ENCODE results near the gene ID3.
A peak's percentile ranks its signal among the peaks of the same experiment; 100 is the strongest.
"Not testable (repeated sequence)": the region's sequence is repeated elsewhere in the genome, so short reads cannot be mapped to it uniquely, and the experiment has no call there.

The ID3 gene

DNA sequence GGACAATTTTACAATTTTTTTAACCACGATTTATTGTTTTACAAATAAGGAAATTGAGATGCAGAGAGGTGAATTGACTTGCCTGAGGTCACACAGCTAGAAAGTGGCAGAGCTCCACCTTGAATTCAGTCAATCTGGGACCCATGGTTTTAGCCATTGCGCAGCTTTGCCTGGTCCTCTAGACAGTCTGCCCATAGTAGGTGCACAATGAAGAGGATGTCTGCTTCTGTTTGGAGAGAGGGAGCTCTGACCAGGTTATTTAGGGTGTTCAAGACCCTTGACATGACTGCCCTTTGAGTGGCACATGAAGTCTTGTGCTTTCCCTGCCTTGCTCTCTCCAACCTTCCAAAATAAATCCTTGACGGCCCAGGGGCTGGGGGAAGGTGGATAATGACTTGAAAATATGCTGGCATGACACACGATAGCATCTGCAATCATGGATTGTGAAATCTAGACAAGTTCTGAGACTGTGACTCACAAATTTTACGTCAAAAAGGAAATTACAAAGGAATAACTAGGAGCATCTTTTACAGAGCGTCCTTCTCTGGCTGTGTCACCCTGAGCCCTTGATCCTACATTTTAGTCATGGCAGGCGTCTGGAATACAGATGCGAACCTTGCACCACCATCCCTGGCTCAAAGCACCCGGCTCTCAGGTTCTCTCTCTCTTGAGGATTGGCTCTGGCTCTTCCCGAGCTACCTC, 26.2 kb upstream of the ID3 start:
- no peak overlapping the region for H3K27ac ChIP-seq (ENCODE audit: low read length)
- H3K4me3 ChIP-seq (ENCODE audit: low read length in 2 of 2) = no peak overlapping the region
- no peaks in the 10 kb centered on the region for H3K27me3 ChIP-seq (ENCODE audit: control insufficient read depth in 1 of 2, insufficient read depth in 2 of 2, low read length in 2 of 2)

DNA sequence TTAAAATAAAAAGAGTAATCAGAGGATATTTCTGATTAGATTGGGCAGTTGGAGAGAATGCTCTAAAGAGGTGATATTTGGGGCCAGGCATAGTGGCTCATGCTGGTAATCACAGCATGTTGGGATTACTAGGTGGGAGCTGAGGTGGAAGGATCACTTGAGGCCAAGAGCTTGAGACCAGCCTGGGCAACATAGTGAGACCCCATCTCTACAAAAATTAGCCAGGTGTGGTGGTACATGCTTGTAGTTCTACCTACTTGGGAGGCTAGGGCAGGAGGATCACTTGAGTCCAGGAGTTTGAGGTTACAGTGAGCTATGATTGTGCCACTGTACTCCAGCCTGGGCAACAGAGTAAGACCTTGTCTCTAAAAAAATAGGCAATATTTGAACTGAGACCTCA, 24.4 kb upstream of the ID3 start:
- not testable (repeated sequence) for H3K27me3 ChIP-seq (ENCODE audit: control insufficient read depth in 1 of 2, insufficient read depth in 2 of 2, low read length in 2 of 2); H3K9ac ChIP-seq (ENCODE audit: low read length in 2 of 2); H3K4me1 ChIP-seq (ENCODE audit: control insufficient read depth, insufficient read depth, low read length); H3K4me3 ChIP-seq (ENCODE audit: low read length in 2 of 2); H3K27ac ChIP-seq (ENCODE audit: low read length); H3K36me3 ChIP-seq (ENCODE audit: control insufficient read depth in 2 of 2, insufficient read depth in 2 of 2, low read length in 2 of 2); H3K9me3 ChIP-seq (ENCODE audit: control insufficient read depth in 2 of 2, low read length in 2 of 2)

More for the DNA sequence above, 26.2 kb upstream of the ID3 start:
- H3K36me3 ChIP-seq (ENCODE audit: control insufficient read depth in 2 of 2, insufficient read depth in 2 of 2, low read length in 2 of 2) = no peaks in the 10 kb centered on the region
- no peak overlapping the region for H3K9ac ChIP-seq (ENCODE audit: low read length in 2 of 2)
- H3K9me3 ChIP-seq (ENCODE audit: control insufficient read depth in 2 of 2, low read length in 2 of 2) = no peaks in the 10 kb centered on the region
- peaks cover 3% of the 10 kb centered on the region for H3K4me1 ChIP-seq (ENCODE audit: control insufficient read depth, insufficient read depth, low read length)

DNA sequence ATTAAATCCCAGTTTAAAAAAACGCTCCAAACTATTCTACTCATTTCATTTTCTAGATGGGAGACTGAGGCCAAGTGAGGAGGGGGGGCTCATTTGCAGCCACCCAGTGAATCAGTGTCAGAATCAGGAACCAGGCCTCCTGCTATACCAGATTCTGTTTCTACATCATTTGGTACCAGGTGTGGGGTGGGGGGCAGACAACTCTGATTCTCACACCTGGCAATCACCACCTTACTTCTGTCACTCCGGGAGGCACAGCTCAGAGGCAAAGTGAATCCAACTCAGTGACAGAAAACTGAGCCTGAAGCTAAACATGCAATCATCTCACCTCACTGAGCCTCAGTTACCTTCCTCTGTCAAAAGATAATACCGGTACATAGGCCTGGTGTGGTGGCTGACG, 23.5 kb upstream of the ID3 start:
- Histone ChIP-seq H3K27me3 (ENCODE audit: control insufficient read depth in 1 of 2, insufficient read depth in 2 of 2, low read length in 2 of 2) (no peaks in the 10 kb centered on the region), H3K36me3 (ENCODE audit: control insufficient read depth in 2 of 2, insufficient read depth in 2 of 2, low read length in 2 of 2) (no peaks in the 10 kb centered on the region), H3K9ac (ENCODE audit: low read length in 2 of 2) (no peak overlapping the region), H3K9me3 (ENCODE audit: control insufficient read depth in 2 of 2, low read length in 2 of 2) (no peaks in the 10 kb centered on the region), H3K27ac (ENCODE audit: low read length) (no peak overlapping the region), H3K4me3 (ENCODE audit: low read length in 2 of 2) (no peak overlapping the region), H3K4me1 (ENCODE audit: control insufficient read depth, insufficient read depth, low read length) (peaks cover 10% of the 10 kb centered on the region)

DNA sequence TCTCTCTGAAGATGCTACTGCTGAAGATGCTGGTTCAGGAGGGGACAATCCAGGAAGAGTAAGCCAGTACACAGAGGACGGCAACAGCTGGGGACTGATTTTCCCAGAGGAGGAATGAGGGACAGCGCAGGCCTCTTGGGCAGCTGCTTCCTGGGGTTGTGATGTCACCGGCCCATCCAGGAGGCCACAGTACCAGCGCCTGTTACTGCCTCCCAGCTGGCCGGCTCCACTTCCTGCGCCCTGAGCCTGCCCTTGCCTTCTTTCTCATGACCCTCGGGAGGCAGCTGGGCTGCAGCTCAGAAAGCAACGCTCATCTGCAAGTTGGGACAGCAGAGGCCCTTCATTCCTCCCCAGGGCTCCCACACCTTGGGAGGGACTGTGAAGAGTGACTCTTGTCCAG, 21.9 kb upstream of the ID3 start:
- H3K4me3 ChIP-seq (ENCODE audit: low read length in 2 of 2) = no peak overlapping the region
- no peak overlapping the region for H3K27ac ChIP-seq (ENCODE audit: low read length)
- no peaks in the 10 kb centered on the region for H3K27me3 ChIP-seq (ENCODE audit: control insufficient read depth in 1 of 2, insufficient read depth in 2 of 2, low read length in 2 of 2)
- H3K36me3 ChIP-seq (ENCODE audit: control insufficient read depth in 2 of 2, insufficient read depth in 2 of 2, low read length in 2 of 2) = no peaks in the 10 kb centered on the region
- H3K9me3 ChIP-seq (ENCODE audit: control insufficient read depth in 2 of 2, low read length in 2 of 2) = no peaks in the 10 kb centered on the region
- H3K9ac ChIP-seq (ENCODE audit: low read length in 2 of 2) = no peak overlapping the region
- H3K4me1 ChIP-seq (ENCODE audit: control insufficient read depth, insufficient read depth, low read length) = peaks cover 24% of the 10 kb centered on the region

DNA sequence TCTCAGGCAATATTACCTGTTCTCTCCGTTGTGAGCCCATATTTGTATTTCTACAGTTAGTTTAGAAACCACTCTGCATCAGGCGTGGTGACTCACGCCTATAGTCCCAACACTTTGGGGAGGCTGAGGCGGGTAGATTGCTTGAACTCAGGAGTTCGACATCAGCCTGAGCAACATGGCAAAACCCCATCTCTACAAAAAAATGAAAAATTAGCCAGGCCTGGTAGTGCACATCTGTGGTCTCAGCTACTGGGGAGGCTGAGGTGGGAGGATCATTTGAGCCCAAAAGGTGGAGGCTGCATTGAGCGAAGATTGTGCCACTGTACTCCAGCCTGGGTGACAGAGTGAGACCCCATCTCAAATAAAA, 19.7 kb upstream of the ID3 start:
- no peaks in the 10 kb centered on the region for H3K9me3 ChIP-seq (ENCODE audit: control insufficient read depth in 2 of 2, low read length in 2 of 2)
- H3K27ac ChIP-seq (ENCODE audit: low read length) = no peak overlapping the region
- no peak overlapping the region for H3K4me3 ChIP-seq (ENCODE audit: low read length in 2 of 2)
- no peaks in the 10 kb centered on the region for H3K27me3 ChIP-seq (ENCODE audit: control insufficient read depth in 1 of 2, insufficient read depth in 2 of 2, low read length in 2 of 2)
- H3K9ac ChIP-seq (ENCODE audit: low read length in 2 of 2) = no peak overlapping the region
- H3K36me3 ChIP-seq (ENCODE audit: control insufficient read depth in 2 of 2, insufficient read depth in 2 of 2, low read length in 2 of 2) = no peaks in the 10 kb centered on the region
- peaks cover 34% of the 10 kb centered on the region for H3K4me1 ChIP-seq (ENCODE audit: control insufficient read depth, insufficient read depth, low read length)

DNA sequence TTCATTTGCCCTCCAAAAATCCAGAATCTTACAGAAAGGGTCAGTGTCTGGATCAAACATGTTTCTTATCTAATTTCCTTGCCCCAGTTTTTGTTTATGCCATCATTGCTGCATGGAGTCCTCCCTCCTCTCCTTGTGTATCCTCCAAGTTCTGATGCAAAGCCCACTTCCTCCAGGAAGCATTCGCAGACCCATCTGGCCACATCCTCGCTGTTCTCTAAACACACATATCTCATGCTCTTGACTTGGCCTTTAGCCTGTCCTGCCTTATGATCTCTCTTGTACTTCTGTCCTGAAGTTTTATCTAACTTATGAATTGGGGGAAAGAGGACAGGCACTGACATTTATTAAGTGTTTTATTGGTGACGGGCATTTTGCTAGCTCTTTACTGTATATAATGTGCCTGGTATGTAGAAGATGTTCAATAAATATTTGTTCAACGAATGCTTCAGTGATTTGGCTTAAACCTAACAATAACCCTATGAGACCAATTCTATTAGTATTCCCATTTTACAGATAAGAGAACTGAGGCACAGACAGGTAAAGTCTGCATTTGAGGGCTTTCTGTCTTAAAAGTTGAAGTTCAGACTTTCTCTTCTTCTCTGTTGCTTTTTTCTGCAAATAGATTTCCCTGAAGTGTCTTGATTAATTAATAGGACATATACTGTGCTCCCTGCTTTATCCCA, 19.2 kb upstream of the ID3 start:
- H3K27ac ChIP-seq (ENCODE audit: low read length) = peak overlapping the region; percentile 85

DNA sequence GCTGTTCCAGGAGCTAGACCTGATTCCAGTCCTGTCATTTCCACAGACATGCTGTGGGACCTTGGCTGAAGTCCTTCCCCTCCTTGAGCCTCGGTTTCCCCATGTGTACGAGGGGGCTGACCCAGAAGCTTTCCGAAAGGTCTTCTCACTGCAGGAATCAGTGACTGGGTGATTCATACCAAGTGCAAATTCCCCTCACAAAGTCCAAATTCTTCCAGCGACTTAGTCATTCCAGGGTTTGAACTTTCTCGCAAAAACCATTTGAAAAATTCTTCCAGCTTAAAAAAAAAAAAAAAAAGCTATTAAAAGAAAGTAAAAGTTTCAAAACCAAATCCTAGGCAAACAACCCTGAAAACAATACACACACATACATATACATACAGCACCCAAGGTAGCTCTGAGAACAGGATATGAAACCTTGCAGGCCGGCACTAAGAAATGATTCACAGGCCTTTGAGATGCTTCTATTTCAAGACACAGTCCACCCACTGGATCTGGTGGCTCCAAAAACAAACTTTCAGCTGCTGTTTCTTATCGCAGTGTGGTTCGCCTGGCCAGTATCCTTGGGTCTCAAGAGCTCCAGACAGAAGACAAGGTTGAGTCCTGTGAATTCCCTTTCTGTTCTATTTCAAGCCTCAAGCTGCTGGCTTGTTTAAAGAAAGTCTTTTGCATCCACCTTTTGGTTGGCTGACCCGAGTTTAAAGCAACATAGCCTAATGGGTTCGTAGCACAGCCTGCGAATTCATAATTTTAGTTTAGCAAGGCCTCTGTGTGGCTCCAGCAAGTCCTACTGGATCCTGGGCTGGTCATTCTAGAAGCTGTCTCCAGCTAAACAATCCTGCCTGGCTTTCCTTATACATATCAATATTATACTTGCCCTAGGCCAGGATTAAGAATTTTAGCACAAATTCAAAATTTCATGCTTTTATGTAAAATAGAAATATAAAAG, 18.0 kb upstream of the ID3 start:
- H3K9me3 ChIP-seq (ENCODE audit: control insufficient read depth in 2 of 2, low read length in 2 of 2) = no peaks in the 10 kb centered on the region
- H3K4me1 ChIP-seq (ENCODE audit: control insufficient read depth, insufficient read depth, low read length) = peaks cover 34% of the 10 kb centered on the region
- peak overlapping the region; percentile 85 for H3K27ac ChIP-seq (ENCODE audit: low read length)
- no peaks in the 10 kb centered on the region for H3K27me3 ChIP-seq (ENCODE audit: control insufficient read depth in 1 of 2, insufficient read depth in 2 of 2, low read length in 2 of 2)
- peak overlapping the region; percentile 25 to 66 for H3K4me3 ChIP-seq (ENCODE audit: low read length in 2 of 2)
- H3K36me3 ChIP-seq (ENCODE audit: control insufficient read depth in 2 of 2, insufficient read depth in 2 of 2, low read length in 2 of 2) = no peaks in the 10 kb centered on the region
- H3K9ac ChIP-seq (ENCODE audit: low read length in 2 of 2) = peak overlapping the region; percentile 19 to 36

More for the DNA sequence above, 19.2 kb upstream of the ID3 start:
- Histone ChIP-seq H3K9ac (ENCODE audit: low read length in 2 of 2) (no peak overlapping the region), H3K4me3 (ENCODE audit: low read length in 2 of 2) (no peak overlapping the region), H3K36me3 (ENCODE audit: control insufficient read depth in 2 of 2, insufficient read depth in 2 of 2, low read length in 2 of 2) (no peaks in the 10 kb centered on the region), H3K4me1 (ENCODE audit: control insufficient read depth, insufficient read depth, low read length) (peaks cover 34% of the 10 kb centered on the region), H3K9me3 (ENCODE audit: control insufficient read depth in 2 of 2, low read length in 2 of 2) (no peaks in the 10 kb centered on the region), H3K27me3 (ENCODE audit: control insufficient read depth in 1 of 2, insufficient read depth in 2 of 2, low read length in 2 of 2) (no peaks in the 10 kb centered on the region)

DNA sequence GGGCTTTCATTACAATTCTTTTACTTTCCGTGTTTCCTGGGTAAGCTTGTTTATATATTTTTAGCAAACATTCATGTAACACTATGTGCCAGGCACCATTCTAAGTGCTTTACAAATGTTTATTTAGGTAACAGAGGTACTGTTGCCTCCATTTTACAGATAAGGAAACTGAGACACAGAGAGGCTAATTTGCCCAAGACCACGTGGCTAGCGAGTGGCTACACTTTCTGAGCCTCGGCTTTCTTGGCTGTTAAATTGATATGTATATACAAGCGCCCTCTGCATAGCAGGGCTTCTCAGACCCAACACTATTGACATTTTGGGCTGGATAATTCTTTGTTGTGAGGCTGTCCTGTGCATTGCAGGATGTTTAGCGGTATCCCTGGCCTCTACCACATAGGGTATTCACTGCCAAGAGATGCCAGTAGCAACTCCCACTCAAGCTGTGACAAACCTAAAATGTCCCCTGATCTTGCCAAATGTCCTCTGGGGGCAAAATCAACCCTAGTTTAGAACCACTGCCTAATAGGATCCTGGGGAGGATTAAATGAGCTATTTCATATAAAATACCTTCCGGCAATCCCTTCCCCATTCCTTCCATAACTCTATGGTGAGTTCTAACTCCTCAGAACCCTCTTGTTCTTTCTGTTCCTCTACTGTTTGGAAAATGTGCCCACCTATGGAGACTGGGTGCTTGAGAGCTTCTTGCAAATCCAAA, 17.2 kb upstream of the ID3 start:
- H3K9ac ChIP-seq (ENCODE audit: low read length in 2 of 2) = peak overlapping the region in 1 of 2 donors; percentile 19
- no peaks in the 10 kb centered on the region for H3K27me3 ChIP-seq (ENCODE audit: control insufficient read depth in 1 of 2, insufficient read depth in 2 of 2, low read length in 2 of 2)
- peaks cover 34% of the 10 kb centered on the region for H3K4me1 ChIP-seq (ENCODE audit: control insufficient read depth, insufficient read depth, low read length)
- no peaks in the 10 kb centered on the region for H3K36me3 ChIP-seq (ENCODE audit: control insufficient read depth in 2 of 2, insufficient read depth in 2 of 2, low read length in 2 of 2)
- peak overlapping the region; percentile 25 to 66 for H3K4me3 ChIP-seq (ENCODE audit: low read length in 2 of 2)
- H3K9me3 ChIP-seq (ENCODE audit: control insufficient read depth in 2 of 2, low read length in 2 of 2) = no peaks in the 10 kb centered on the region
- peak overlapping the region; percentile 85 for H3K27ac ChIP-seq (ENCODE audit: low read length)

DNA sequence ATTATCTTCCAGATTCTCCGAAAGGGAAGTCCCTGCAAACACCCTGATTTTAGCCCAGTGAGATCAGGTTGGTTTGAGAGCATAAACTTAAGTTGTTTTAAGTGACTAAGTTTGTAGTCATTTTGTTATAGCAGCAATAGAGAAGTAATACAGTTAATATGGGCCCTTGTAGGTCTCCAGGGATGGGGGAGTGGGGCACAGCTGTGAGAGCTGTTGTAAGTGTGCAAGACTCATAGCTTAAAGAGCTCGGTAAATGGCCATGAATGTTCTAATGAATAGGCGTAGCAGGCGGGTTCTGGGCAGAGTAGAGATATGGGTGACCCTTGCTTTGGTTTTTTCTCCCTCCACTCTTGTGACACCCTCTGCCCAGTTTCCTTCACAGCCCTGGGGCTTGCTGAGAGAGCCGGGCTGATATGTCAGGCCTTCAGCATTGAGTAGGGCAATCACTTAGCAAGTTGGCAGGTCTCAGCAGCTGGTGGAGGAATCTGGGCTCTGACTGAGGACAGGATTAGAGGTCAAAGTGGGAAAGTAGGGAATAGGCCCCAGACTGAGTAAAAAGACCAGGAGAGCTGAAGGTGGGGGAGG, 16.0 kb upstream of the ID3 start:
- Histone ChIP-seq H3K9me3 (ENCODE audit: control insufficient read depth in 2 of 2, low read length in 2 of 2) (no peaks in the 10 kb centered on the region), H3K27ac (ENCODE audit: low read length) (peak overlapping the region; percentile 85), H3K4me3 (ENCODE audit: low read length in 2 of 2) (no peak overlapping the region), H3K9ac (ENCODE audit: low read length in 2 of 2) (no peak overlapping the region), H3K27me3 (ENCODE audit: control insufficient read depth in 1 of 2, insufficient read depth in 2 of 2, low read length in 2 of 2) (no peaks in the 10 kb centered on the region), H3K36me3 (ENCODE audit: control insufficient read depth in 2 of 2, insufficient read depth in 2 of 2, low read length in 2 of 2) (no peaks in the 10 kb centered on the region), H3K4me1 (ENCODE audit: control insufficient read depth, insufficient read depth, low read length) (peaks cover 34% of the 10 kb centered on the region)

DNA sequence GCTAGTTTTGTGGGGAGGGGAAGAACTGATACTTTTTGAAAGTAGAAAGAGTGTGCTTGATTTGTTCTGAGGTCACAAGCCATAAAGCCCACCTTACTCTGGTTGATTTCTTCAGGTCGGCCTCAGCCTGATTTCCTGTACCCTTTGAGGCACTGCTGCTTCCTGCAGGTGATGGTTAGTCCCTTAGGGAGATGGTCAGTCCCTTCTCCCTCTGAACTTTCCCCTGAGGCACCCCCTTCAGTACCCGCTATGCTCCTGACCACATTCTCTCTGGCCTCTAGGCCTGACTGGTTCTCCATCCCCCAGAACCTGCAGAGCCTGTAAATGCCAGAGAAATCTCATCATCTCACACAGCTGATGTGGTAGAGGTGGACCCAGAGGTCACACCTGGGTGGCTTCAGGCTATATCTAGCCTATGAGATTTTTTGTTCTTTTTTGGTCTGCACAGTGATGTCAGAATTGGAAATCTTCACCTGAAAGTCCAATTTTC, 15.0 kb upstream of the ID3 start:
- Histone ChIP-seq H3K27me3 (ENCODE audit: control insufficient read depth in 1 of 2, insufficient read depth in 2 of 2, low read length in 2 of 2) (no peaks in the 10 kb centered on the region), H3K4me1 (ENCODE audit: control insufficient read depth, insufficient read depth, low read length) (peaks cover 34% of the 10 kb centered on the region), H3K27ac (ENCODE audit: low read length) (peak overlapping the region; percentile 85), H3K9ac (ENCODE audit: low read length in 2 of 2) (no peak overlapping the region), H3K36me3 (ENCODE audit: control insufficient read depth in 2 of 2, insufficient read depth in 2 of 2, low read length in 2 of 2) (no peaks in the 10 kb centered on the region), H3K9me3 (ENCODE audit: control insufficient read depth in 2 of 2, low read length in 2 of 2) (no peaks in the 10 kb centered on the region), H3K4me3 (ENCODE audit: low read length in 2 of 2) (no peak overlapping the region)
